ENCODE results near the gene SLC12A5.

Gene SLC12A5

DNA sequence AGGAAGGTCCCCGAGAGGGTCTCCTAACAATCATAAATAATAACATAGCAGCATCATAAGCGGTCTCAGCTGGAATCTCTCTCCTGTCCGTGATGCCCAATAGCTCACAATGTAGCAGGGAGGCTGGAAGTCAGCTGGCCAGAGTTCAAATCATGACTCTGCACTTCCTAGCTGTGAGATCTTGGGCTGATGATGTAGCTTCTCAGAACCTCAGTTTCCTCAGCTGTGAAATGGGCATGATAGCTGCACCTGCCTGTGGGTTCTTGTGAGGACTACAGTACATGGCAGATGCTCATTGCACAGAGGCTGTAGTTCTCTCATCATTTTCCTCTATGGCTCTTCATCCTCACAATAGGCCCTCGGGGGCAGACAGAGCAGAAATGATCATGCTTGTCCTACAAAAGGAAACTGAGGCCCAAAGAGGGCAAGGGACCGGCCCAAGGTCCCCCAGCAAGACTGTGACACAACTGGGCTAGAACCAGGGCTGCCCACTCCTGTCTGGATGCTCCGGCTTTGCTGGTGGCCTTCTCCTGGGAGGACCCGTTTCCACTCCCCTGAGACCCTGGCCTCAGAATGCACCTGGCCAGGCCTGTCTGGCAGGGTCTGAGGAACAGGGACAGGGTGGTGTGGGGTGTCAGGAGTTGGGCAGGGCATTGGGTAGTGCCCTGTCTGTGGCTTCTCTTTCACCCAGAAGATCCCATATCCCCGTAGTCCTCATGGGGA, 17.7 kb downstream of the SLC12A5 start:
- Mint-ChIP-seq H3K27me3 (ENCODE audit: low read depth) (peaks cover 7% of the 10 kb centered on the region), H3K4me3 (no peak overlapping the region), H3K36me3 (ENCODE audit: low read depth) (no peaks in the 10 kb centered on the region), H3K9me3 (no peaks in the 10 kb centered on the region), H3K27ac (no peak overlapping the region), H3K4me1 (ENCODE audit: low read depth) (no peaks in the 10 kb centered on the region)
- no peak for DNase-seq (ENCODE audit: low spot score)

DNA sequence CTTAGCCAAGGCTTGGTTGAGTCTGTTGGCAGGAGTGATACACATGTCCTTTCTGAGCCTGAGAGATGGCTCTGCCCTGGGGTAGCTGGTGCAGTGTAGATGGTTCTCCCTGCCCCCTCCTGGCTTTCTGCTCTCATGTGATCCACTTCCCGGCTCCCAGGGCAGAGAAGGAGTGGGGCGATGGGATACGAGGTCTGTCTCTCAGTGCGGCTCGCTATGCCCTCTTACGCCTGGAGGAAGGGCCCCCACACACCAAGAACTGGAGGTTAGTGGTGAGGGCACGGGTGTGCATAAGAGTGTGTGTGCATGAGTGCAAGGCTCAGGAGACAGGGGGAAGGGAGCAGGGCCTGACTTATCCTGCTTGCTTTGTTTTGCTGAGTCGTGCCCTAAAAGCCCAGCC, 18.8 kb downstream of the SLC12A5 start:
- H3K4me1 Mint-ChIP-seq (ENCODE audit: low read depth): no peaks in the 10 kb centered on the region
- no peak for DNase-seq (ENCODE audit: low spot score)
- H3K9me3 Mint-ChIP-seq: no peaks in the 10 kb centered on the region
- H3K27ac Mint-ChIP-seq: no peak overlapping the region
- H3K27me3 Mint-ChIP-seq (ENCODE audit: low read depth): peaks cover 7% of the 10 kb centered on the region
- no peak overlapping the region for H3K4me3 Mint-ChIP-seq
- H3K36me3 Mint-ChIP-seq (ENCODE audit: low read depth): no peaks in the 10 kb centered on the region

DNA sequence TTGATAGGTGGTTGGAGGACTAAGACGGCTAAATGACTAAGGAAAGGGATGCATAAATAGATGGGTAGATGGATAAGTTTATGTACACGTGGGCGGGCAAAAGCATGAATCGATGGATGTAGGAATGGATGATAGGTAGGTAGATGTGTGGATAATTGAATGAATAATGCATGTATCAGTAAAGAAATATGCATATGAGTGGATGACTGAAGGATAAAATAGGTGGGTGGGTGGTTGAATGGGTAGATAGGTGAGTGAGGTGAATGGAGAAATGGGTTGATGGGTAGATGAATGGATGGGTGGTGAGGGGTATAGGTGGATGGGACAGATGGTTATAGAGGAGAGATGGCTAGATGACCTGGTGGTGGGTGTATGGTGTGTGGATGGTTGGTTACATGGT, 20.2 kb downstream of the SLC12A5 start:
- Mint-ChIP-seq H3K4me1 (ENCODE audit: low read depth) (no peaks in the 10 kb centered on the region), H3K27me3 (ENCODE audit: low read depth) (peaks cover 2% of the 10 kb centered on the region), H3K4me3 (no peak overlapping the region), H3K9me3 (no peaks in the 10 kb centered on the region), H3K27ac (no peak overlapping the region), H3K36me3 (ENCODE audit: low read depth) (no peaks in the 10 kb centered on the region)
- no peak for DNase-seq (ENCODE audit: low spot score)

DNA sequence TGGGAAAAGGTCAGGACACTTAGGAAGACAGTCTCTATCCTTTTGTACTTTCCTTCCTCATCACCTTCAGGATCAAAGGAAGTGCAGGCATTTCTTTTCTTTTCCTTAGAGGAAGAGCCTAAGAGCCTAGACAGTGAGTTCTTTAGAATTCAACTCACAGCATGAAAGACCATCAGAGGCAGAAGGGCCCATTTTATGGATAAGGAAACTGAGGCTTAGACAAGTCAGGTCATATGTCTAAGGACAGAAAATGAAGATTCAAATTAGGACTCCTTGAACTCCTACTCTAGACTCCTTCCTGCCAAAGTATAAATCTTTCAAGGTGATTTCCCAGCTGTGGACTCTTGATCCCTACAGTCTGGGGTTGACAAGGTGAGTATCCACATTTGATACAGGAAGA, 20.8 kb downstream of the SLC12A5 start:
- H3K27ac Mint-ChIP-seq: no peak overlapping the region
- no peaks in the 10 kb centered on the region for H3K36me3 Mint-ChIP-seq (ENCODE audit: low read depth)
- DNase-seq (ENCODE audit: low spot score): no peak
- H3K9me3 Mint-ChIP-seq: no peaks in the 10 kb centered on the region
- H3K27me3 Mint-ChIP-seq (ENCODE audit: low read depth): peaks cover 2% of the 10 kb centered on the region
- H3K4me1 Mint-ChIP-seq (ENCODE audit: low read depth): no peaks in the 10 kb centered on the region
- no peak overlapping the region for H3K4me3 Mint-ChIP-seq

DNA sequence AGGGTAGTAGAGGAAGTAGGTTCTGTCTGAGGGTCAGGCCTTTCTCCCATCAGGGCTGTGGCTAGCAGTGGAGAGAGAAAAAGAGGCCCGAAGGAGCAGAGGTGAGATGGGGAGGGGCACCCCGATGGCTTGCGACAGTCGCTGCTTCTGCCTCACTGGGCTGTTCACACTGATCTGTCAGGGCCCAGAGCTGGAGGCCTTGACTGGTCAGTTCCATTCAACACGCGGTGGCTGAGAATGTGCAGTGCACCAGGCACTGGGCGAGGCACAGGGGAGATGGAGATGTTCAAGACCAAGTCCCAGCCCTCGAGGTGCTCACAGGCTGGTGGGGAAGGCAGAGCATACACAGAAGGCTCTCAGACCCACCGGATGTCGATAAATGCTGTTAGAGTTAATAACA, 21.4 kb downstream of the SLC12A5 start:
- DNase-seq (ENCODE audit: low spot score): no peak
- Mint-ChIP-seq H3K4me3 (no peak overlapping the region), H3K9me3 (no peaks in the 10 kb centered on the region), H3K36me3 (ENCODE audit: low read depth) (no peaks in the 10 kb centered on the region), H3K27ac (no peak overlapping the region), H3K27me3 (ENCODE audit: low read depth) (peaks cover 6% of the 10 kb centered on the region), H3K4me1 (ENCODE audit: low read depth) (no peaks in the 10 kb centered on the region)

DNA sequence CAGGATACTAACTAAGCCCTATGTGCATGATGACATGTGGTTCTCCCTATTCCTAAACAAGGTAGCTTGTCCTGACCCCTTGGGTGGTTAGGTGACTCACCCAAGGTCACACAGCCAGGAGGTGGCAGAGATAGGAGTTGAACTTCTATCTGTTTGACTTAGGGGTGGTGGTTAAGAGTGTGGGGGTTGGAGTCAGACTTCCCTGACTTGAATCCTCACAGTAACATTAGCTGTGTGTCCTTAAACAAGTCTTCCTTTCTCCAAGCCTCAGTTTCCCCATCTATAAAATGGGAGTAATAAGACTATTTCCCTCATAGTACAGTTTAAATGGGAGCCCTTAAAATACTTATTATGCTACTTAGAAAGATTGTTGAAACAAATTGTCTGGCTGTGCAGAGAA, 21.9 kb downstream of the SLC12A5 start:
- no peaks in the 10 kb centered on the region for H3K9me3 Mint-ChIP-seq
- H3K27me3 Mint-ChIP-seq (ENCODE audit: low read depth): peaks cover 10% of the 10 kb centered on the region
- no peak for DNase-seq (ENCODE audit: low spot score)
- no peak overlapping the region for H3K27ac Mint-ChIP-seq
- H3K4me1 Mint-ChIP-seq (ENCODE audit: low read depth): no peaks in the 10 kb centered on the region
- H3K36me3 Mint-ChIP-seq (ENCODE audit: low read depth): no peaks in the 10 kb centered on the region
- no peak overlapping the region for H3K4me3 Mint-ChIP-seq

- no peaks in the 10 kb centered on the region for H3K4me1 Mint-ChIP-seq (ENCODE audit: low read depth)
- no peaks in the 10 kb centered on the region for H3K9me3 Mint-ChIP-seq
- H3K27ac Mint-ChIP-seq: no peak overlapping the region
- peaks cover 15% of the 10 kb centered on the region for H3K27me3 Mint-ChIP-seq (ENCODE audit: low read depth)
- no peak overlapping the region for H3K4me3 Mint-ChIP-seq
- DNase-seq (ENCODE audit: low spot score): no peak
- H3K36me3 Mint-ChIP-seq (ENCODE audit: low read depth): peaks cover 1% of the 10 kb centered on the region
These were observed 22.7 kb downstream of the SLC12A5 start for GRCh38 chr20:46051556-46052308.

GRCh38 chr20:46053416-46053815, 24.4 kb downstream of the SLC12A5 start:
- Mint-ChIP-seq H3K4me3 (no peak overlapping the region), H3K27me3 (ENCODE audit: low read depth) (peaks cover 27% of the 10 kb centered on the region), H3K4me1 (ENCODE audit: low read depth) (no peaks in the 10 kb centered on the region), H3K9me3 (no peaks in the 10 kb centered on the region), H3K36me3 (ENCODE audit: low read depth) (peaks cover 1% of the 10 kb centered on the region), H3K27ac (no peak overlapping the region)
- DNase-seq (ENCODE audit: low spot score): no peak

DNA sequence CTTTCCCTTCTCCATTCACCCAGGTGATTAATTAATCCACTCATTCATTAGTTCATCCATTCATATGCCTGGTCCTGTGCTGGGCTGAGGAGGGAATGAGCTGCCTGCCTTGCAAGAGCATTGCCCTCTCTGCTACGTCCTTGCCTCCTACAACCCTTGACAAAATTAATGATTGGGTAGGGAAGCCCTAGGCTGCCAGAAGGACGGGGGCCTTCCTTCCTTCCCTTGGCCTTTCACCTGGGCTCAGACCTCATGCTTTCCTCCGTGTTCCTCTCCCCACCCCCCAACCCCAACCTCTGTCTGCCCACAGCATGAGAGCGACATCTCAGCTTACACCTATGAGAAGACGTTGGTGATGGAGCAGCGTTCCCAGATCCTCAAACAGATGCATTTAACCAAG, 25.6 kb downstream of the SLC12A5 start:
- no peak overlapping the region for H3K27ac Mint-ChIP-seq
- peaks cover under 1% of the 10 kb centered on the region for H3K4me1 Mint-ChIP-seq (ENCODE audit: low read depth)
- H3K27me3 Mint-ChIP-seq (ENCODE audit: low read depth): peaks cover 32% of the 10 kb centered on the region
- no peak for DNase-seq (ENCODE audit: low spot score)
- no peaks in the 10 kb centered on the region for H3K9me3 Mint-ChIP-seq
- no peak overlapping the region for H3K4me3 Mint-ChIP-seq
- H3K36me3 Mint-ChIP-seq (ENCODE audit: low read depth): peaks cover 1% of the 10 kb centered on the region

GRCh38 chr20:46055269-46055668, 26.3 kb downstream of the SLC12A5 start:
- DNase-seq (ENCODE audit: low spot score): no peak
- peaks cover 30% of the 10 kb centered on the region for H3K27me3 Mint-ChIP-seq (ENCODE audit: low read depth)
- H3K27ac Mint-ChIP-seq: no peak overlapping the region
- peaks cover 6% of the 10 kb centered on the region for H3K4me1 Mint-ChIP-seq (ENCODE audit: low read depth)
- H3K9me3 Mint-ChIP-seq: no peaks in the 10 kb centered on the region
- H3K36me3 Mint-ChIP-seq (ENCODE audit: low read depth): peaks cover 5% of the 10 kb centered on the region
- no peak overlapping the region for H3K4me3 Mint-ChIP-seq

GRCh38 chr20:46056027-46056833, 27.2 kb downstream of the SLC12A5 start:
- Mint-ChIP-seq H3K36me3 (ENCODE audit: low read depth) (peaks cover 12% of the 10 kb centered on the region), H3K4me3 (no peak overlapping the region), H3K27ac (peak overlapping the region; percentile 35)

GRCh38 chr20:46056970-46057855, 28.2 kb downstream of the SLC12A5 start:
- H3K4me1 Mint-ChIP-seq (ENCODE audit: low read depth): peaks cover 17% of the 10 kb centered on the region
- peaks cover 22% of the 10 kb centered on the region for H3K36me3 Mint-ChIP-seq (ENCODE audit: low read depth)
- H3K27ac Mint-ChIP-seq: no peak overlapping the region
- no peak overlapping the region for H3K4me3 Mint-ChIP-seq
- H3K27me3 Mint-ChIP-seq (ENCODE audit: low read depth): peaks cover 30% of the 10 kb centered on the region
- DNase-seq (ENCODE audit: low spot score): no peak
- H3K9me3 Mint-ChIP-seq: no peaks in the 10 kb centered on the region

More at GRCh38 chr20:46056027-46056833, 27.2 kb downstream of the SLC12A5 start:
- peaks cover 30% of the 10 kb centered on the region for H3K27me3 Mint-ChIP-seq (ENCODE audit: low read depth)
- H3K9me3 Mint-ChIP-seq: no peaks in the 10 kb centered on the region
- DNase-seq (ENCODE audit: low spot score): no peak
- peaks cover 15% of the 10 kb centered on the region for H3K4me1 Mint-ChIP-seq (ENCODE audit: low read depth)

DNA sequence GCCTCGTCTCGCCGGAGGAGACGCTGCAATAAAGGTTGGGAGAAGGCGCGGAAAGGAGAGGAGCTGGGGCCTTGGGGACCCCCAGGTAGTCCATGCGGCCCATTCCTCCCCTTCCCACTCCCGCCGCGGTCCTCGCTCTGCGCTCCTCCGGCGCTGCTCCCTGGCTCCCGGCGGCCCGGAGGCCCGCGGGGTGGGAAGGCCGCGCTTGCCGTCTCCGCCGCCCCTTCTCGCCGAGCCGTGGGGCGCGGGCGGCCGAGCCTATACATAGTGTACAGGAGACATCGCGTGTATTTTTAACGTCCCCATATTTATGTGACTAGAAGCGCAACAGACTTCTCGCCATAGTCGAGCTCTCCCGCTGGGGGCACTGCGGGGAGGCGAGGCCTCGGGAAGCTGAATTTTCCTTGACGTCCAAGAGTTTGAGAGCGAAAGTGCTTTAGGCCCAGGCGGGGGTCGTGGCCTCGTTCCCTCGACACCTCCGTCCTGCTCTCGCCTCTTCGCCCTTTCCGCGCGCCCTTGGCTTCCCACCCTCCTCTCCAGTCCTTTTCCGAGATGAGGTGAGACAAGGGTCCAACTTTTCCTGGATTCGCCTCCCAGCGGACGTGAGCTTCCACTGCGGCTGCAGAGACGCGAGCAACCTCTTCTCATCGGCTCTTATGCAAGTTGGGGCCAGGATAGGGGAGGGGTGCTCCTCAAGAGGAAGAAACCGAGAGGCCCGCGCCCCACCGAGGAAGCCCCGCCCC, 29.0 kb downstream of the SLC12A5 start:
- H3K9me3 Mint-ChIP-seq: no peaks in the 10 kb centered on the region
- H3K27ac Mint-ChIP-seq: no peak overlapping the region
- no peak for DNase-seq (ENCODE audit: low spot score)
- no peak overlapping the region for H3K4me3 Mint-ChIP-seq
- H3K27me3 Mint-ChIP-seq (ENCODE audit: low read depth): peaks cover 30% of the 10 kb centered on the region
- peaks cover 17% of the 10 kb centered on the region for H3K4me1 Mint-ChIP-seq (ENCODE audit: low read depth)
- peaks cover 29% of the 10 kb centered on the region for H3K36me3 Mint-ChIP-seq (ENCODE audit: low read depth)

All from T-helper 2 cell treated with Interferon-gamma antibody and Interleukin-4, amounts not matched to agents 5 μg/mL and 100 μg/mL, for 36 hours (primary cell).